SJSA1 (cell line): ENCODE measurements around the gene DYRK3. TPM values are rescaled to one million over a fixed set of nuclear protein-coding genes. Genes with fewer than 3 reads are reported as not detected.

ENCODE experiments used
- DNase-seq, 2 experiments: peaks; one replicate each; pipeline ENCODE4 v3.0.0-alpha.2; 2015 to 2020; ENCODE audit warnings: low spot score in 2 of 2, low read depth in 1 of 2
- H3K27ac ChIP-seq: fragments of 250-450 bp; sonication (Bioruptor Pico); 2 replicates; pipeline ENCODE4 v1.5.1; 2020; ENCODE audit warnings: mild to moderate bottlenecking, moderate library complexity
- H3K27me3 ChIP-seq: fragments of 250-450 bp; sonication (Bioruptor Pico); replicated peaks from 2 replicates; pipeline ENCODE4 v1.5.1; 2020; ENCODE audit warnings: mild to moderate bottlenecking, moderate library complexity
- H3K36me3 ChIP-seq: fragments of 250-450 bp; sonication (Bioruptor Pico); 2 replicates; pipeline ENCODE4 v1.5.1; 2020; ENCODE audit warnings: mild to moderate bottlenecking
- H3K4me1 ChIP-seq: fragments of 250-450 bp; sonication (Bioruptor Pico); replicated peaks from 2 replicates; pipeline ENCODE4 v1.6.1; 2021; ENCODE audit warnings: mild to moderate bottlenecking
- H3K4me3 ChIP-seq: fragments of 250-450 bp; sonication (Bioruptor Pico); 2 replicates; pipeline ENCODE4 v1.5.1; 2020; ENCODE audit warnings: mild to moderate bottlenecking
- H3K9me3 ChIP-seq: fragments of 250-450 bp; sonication (Bioruptor Pico); replicated peaks from 2 replicates; pipeline ENCODE4 v1.5.1; 2020; ENCODE audit warnings: mild to moderate bottlenecking
- total RNA-seq: library from RNA; depleted of rRNA; stranded (reverse); fragments of >200 nt; shearing (Covaris generic); gene quantifications from 2 replicates; pipeline ENCODE4 v1.2.3, GENCODE V29; 2014; rRNA removed

The DYRK3 gene
- 3.9 and 11.2 TPM in 2 replicates for total RNA-seq

DNA sequence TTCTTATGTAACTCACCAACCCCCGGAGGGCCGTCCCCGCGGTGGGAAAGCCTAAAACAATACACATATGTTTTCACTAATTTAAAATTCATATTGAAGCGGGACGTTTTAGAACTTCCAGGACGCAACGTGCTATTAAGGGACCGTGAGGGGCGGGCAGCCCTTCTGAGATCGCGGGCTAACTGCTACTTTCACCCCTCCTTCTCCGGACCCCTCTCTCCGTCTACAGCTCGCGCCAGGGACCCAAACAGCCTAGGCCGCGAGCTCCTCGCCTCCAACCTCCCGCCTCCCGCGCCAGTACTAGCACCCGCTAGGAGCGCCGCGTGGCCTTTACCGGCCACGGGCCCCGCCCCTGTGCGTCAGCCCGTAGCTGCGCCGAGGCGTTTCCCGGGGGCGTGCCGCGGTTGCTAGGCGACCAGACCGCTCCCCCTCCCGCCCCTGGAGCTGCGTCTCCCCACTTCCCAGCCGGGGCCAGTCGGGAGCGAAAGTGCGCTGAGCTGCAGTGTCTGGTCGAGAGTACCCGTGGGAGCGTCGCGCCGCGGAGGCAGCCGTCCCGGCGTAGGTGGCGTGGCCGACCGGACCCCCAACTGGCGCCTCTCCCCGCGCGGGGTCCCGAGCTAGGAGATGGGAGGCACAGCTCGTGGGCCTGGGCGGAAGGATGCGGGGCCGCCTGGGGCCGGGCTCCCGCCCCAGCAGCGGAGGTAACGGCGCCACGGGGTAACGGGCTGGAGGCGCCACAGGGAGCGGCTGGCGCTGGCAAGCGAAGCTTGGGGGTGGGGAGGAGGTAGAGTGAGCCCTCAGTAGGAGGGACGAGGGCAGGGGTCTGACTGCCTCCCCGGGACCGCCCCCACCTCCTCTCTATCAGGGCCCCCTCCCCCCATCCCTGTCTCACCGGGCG, at the start of gene DYRK3:
DYRK3 (plus strand) TSS at position 457 of the 898 bp plus-strand sequence; CDS start at position 625, 168 bp downstream.
- peak within 1 kb of the TSS; percentile 92 for H3K4me3 ChIP-seq
- DNase-seq: peak; percentile 91 to 95
- peaks cover 4% of the 10 kb centered on the region; the same call in 1 of the 2 replicates for H3K36me3 ChIP-seq
- H3K4me1 ChIP-seq: peaks cover 23% of the 10 kb centered on the region
- peak within 1 kb of the TSS; percentile 64 for H3K27ac ChIP-seq
- no peaks in the 10 kb centered on the region for H3K27me3 ChIP-seq
- no peaks in the 10 kb centered on the region for H3K9me3 ChIP-seq

DNA sequence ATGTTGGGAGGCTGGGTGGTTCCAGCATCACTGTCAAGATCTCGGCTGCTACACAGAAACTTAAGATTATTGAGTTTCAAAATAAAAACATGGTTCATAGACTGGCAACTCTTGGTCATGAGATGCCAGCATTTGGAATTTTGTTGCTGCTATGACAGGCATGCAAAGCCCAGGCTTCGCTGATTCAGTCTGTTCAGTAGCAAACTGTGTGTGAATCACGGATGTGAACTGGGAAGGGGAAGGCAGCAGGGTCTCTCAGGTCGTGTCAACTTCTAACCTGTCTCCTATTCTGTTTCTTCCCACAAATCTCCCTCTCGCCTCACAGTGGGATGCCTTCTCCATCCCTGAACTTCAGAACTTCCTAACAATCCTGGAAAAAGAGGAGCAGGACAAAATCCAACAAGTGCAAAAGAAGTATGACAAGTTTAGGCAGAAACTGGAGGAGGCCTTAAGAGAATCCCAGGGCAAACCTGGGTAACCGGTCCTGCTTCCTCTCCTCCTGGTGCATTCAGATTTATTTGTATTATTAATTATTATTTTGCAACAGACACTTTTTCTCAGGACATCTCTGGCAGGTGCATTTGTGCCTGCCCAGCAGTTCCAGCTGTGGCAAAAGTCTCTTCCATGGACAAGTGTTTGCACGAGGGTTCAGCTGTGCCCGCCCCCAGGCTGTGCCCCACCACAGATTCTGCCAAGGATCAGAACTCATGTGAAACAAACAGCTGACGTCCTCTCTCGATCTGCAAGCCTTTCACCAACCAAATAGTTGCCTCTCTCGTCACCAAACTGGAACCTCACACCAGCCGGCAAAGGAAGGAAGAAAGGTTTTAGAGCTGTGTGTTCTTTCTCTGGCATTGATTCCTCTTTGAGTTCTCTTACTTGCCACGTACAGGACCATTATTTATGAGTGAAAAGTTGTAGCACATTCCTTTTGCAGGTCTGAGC, 48.6 kb upstream of the DYRK3 start:
- H3K4me1 ChIP-seq: peaks cover 28% of the 10 kb centered on the region

DNA sequence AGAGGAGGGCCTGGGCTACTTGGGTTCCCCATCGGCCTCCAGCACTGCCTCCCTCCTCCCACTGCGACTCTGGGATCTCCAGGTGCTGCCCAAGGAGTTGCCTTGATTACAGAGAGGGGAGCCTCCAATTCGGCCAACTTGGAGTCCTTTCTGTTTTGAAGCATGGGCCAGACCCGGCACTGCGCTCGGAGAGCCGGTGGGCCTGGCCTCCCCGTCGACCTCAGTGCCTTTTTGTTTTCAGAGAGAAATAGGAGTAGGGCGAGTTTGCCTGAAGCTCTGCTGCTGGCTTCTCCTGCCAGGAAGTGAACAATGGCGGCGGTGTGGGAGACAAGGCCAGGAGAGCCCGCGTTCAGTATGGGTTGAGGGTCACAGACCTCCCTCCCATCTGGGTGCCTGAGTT, 47.4 kb upstream of the DYRK3 start:
- Histone ChIP-seq H3K27me3 (no peaks in the 10 kb centered on the region), H3K9me3 (no peaks in the 10 kb centered on the region), H3K4me3 (no peak overlapping the region), H3K4me1 (peaks cover 28% of the 10 kb centered on the region), H3K36me3 (peaks cover 26% of the 10 kb centered on the region), H3K27ac (no peak overlapping the region)
- DNase-seq: no peak

More for the DNA sequence above, 48.6 kb upstream of the DYRK3 start:
- no peak for DNase-seq
- Histone ChIP-seq H3K27me3 (no peaks in the 10 kb centered on the region), H3K36me3 (peaks cover 16% of the 10 kb centered on the region), H3K4me3 (no peak overlapping the region), H3K9me3 (no peaks in the 10 kb centered on the region), H3K27ac (no peak overlapping the region)

DNA sequence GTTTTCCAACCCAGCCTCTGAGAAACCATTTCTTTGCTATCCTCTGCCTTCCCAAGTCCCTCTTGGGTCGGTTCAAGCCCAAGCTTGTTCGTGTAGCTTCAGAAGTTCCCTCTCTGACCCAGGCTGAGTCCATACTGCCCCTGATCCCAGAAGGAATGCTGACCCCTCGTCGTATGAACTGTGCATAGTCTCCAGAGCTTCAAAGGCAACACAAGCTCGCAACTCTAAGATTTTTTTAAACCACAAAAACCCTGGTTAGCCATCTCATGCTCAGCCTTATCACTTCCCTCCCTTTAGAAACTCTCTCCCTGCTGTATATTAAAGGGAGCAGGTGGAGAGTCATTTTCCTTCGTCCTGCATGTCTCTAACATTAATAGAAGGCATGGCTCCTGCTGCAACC, 46.8 kb upstream of the DYRK3 start:
- H3K36me3 ChIP-seq: peaks cover 30% of the 10 kb centered on the region
- peak overlapping the region; percentile 18 for H3K27ac ChIP-seq
- H3K4me1 ChIP-seq: peaks cover 28% of the 10 kb centered on the region
- H3K27me3 ChIP-seq: no peaks in the 10 kb centered on the region
- H3K4me3 ChIP-seq: no peak overlapping the region
- DNase-seq: no peak
- no peaks in the 10 kb centered on the region for H3K9me3 ChIP-seq

DNA sequence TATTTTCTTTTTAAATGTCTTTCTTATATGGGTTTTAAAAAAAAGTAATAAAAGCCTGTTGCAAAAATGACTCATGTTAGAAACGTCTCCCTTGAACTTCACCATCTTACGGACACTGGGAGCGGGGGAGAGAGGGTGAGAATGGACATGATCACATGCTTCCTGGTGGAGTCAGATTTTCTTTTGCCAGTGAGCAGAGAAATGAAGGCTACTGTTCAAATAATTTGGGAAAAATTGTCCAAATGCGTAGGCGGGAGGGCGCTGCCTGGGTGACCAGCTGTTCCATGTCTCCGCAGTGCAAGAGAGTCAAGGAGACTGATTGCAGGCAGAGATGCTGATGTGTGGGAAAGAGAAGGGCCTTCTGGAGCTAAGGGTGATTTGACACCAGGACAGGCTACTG, 46.1 kb upstream of the DYRK3 start:
- H3K9me3 ChIP-seq: no peaks in the 10 kb centered on the region
- H3K4me1 ChIP-seq: peaks cover 28% of the 10 kb centered on the region
- H3K4me3 ChIP-seq: no peak overlapping the region
- peak overlapping the region; percentile 18 for H3K27ac ChIP-seq
- peaks cover 37% of the 10 kb centered on the region for H3K36me3 ChIP-seq
- H3K27me3 ChIP-seq: no peaks in the 10 kb centered on the region
- peak; percentile 76 to 81 for DNase-seq

DNA sequence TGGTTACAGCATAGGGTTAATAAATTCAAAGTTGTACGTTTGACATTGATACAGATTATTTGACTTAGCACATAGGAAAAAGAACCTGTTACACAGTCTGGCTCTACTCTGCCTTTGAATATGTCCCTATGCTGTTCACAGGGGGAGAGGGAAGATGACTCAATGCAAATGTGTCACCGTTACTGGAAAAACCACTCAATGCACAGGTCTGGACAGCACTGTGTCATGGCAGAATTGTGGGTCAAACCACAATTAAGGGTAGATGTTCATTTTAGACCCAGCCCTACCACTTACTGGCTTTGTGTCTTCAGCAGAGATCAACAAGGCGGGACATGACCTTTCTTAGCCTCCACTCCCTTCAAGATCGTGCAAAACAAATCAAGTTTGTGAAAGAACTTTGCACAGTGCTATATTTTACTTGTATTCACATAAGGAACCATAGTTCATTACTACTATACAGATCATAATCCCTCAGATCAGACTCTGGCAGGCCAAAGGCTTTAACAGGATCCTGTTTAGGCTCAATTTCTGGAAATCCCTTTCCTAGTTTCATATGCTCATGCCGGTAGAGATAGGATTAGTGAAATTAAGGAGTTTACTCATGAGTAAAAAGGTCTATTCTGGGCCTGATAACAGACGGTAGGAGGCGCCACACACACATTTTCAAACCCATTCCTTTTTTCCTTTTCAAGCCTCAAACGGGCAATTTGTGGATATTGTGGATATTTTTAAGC, 45.1 kb upstream of the DYRK3 start:
- no peaks in the 10 kb centered on the region for H3K27me3 ChIP-seq
- peak overlapping the region; percentile 22 for H3K27ac ChIP-seq
- peaks cover 47% of the 10 kb centered on the region for H3K36me3 ChIP-seq
- no peak overlapping the region for H3K4me3 ChIP-seq
- H3K9me3 ChIP-seq: no peaks in the 10 kb centered on the region
- DNase-seq: peak in 1 of 2 experiments; percentile 52
- H3K4me1 ChIP-seq: peaks cover 28% of the 10 kb centered on the region

DNA sequence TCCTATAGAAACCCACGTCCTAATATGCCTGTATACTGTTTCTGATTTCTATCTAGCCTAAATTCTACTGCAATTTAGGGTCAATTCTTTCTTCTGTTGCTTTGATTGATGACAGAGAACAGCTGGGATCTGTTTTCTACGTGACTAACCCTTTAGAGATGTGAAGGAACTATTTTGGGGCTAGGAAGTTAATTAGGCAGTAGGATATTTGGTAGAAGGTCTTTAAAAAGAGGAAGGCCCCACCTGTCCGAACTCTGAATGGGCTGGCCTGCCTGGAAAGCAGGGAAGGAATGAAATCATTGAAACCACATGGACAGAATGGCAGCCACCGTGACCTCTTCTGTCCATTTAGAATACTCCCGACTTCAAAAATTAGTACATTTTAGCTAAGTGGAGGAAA, 44.1 kb upstream of the DYRK3 start:
- Histone ChIP-seq H3K36me3 (peaks cover 56% of the 10 kb centered on the region), H3K27me3 (no peaks in the 10 kb centered on the region), H3K27ac (no peak overlapping the region), H3K4me1 (peaks cover 28% of the 10 kb centered on the region), H3K4me3 (no peak overlapping the region), H3K9me3 (no peaks in the 10 kb centered on the region)
- DNase-seq: no peak

DNA sequence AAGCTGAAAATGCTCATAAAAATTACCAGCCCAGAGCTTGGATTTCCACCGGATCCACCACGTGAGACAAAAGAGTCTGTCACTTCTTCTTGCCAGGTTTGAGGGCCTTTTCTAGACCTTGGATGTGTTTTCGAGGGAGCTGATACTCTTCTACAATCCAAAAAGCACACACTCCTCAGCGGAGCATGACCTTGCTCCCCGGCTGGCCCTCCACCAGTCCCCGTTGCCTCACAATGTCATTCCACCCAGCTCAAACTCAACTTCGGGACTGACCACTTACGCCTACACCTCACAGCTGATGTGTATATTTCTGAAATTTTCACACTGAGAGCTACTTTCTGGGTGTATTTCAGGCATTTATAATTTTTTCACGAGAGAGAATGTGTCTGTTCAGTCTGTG, 43.6 kb upstream of the DYRK3 start:
- Histone ChIP-seq H3K27me3 (no peaks in the 10 kb centered on the region), H3K4me1 (peaks cover 28% of the 10 kb centered on the region), H3K27ac (no peak overlapping the region), H3K36me3 (peaks cover 58% of the 10 kb centered on the region), H3K4me3 (no peak overlapping the region), H3K9me3 (no peaks in the 10 kb centered on the region)
- no peak for DNase-seq

DNA sequence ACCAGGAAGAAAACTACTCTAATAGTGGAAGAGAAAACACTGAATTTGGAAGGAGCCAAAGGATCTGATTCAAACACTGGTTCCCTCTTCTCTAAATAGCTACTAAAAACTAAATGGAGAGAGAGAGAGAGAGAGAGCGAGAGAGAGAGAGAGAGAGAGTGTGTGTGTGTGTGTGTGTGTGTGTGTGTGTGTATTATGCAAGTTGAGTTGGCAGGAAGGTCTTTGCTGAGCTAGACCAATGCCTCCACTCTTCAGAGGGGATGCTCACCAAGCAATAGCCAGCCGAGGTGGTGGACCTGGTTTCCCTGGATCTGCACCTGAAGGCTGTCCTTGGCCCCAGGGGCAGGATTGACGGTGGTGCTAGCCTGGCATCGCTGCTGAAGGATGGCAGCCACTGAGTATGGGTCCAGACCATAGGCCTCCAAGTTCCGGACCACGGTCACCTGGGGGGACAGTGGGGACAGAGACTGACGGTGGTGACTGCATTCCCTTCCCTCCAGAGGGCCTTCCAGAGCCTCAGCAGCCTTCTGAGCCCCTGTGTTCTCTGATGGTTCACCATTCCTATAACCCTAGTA, 41.9 kb upstream of the DYRK3 start:
- Histone ChIP-seq H3K4me3 (no peak overlapping the region), H3K27me3 (no peaks in the 10 kb centered on the region), H3K9me3 (no peaks in the 10 kb centered on the region), H3K36me3 (peaks cover 73% of the 10 kb centered on the region), H3K27ac (no peak overlapping the region), H3K4me1 (peaks cover 27% of the 10 kb centered on the region)
- DNase-seq: no peak

DNA sequence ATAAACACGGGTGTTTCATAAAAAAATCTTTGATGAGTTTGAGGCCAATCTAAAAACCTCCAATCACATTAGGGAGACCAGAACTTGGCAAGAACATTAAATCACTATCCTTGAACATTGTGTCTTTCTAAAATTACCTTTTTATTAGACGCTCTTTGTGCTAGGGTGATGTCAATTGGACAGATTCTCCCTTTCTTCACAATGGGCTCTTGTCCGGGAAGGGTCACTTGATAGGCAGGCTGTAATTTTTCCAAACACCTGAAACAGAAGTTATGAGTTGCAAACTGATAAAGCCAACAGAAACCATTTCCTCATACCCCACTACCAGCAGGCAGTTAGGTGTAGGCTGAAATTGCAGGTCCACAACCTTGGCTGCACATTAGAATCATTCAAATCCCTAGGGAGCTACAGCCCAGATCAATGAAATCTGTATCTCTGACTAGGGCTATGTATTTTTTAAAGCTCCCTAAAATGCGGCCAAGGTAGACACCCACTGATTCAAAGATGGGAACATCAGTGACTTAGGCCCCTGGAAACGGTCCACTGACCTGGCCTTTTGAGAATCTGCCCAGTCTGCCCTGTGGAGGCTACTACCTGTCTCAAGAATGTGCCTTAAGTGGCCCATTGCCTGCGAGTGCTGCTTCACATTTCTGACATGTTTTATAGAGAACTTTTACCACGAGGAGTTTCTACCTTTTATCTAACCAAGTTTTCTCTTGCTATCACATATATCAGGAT, 39.6 kb upstream of the DYRK3 start:
- no peak overlapping the region for H3K27ac ChIP-seq
- H3K4me3 ChIP-seq: no peak overlapping the region
- no peak for DNase-seq
- H3K9me3 ChIP-seq: no peaks in the 10 kb centered on the region
- peaks cover 4% of the 10 kb centered on the region for H3K4me1 ChIP-seq
- peaks cover 89% of the 10 kb centered on the region for H3K36me3 ChIP-seq
- no peaks in the 10 kb centered on the region for H3K27me3 ChIP-seq

DNA sequence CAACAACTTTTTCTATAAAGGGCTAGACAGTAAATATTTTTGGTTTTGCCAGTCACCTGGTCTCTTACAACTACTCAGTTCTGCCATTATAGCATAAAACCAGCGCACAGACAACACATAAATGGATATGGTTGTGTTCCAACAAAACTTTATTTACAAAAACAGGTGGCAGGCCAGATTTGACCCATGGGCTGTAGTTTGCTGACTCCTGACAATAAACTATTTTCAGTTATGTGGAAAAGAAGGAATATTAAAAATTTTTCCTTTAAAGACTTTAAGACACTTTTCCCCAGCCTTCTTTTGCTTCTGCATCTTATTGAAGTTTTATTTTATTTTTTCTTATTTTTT, 39.0 kb upstream of the DYRK3 start:
- no peak for DNase-seq
- H3K4me1 ChIP-seq: no peaks in the 10 kb centered on the region
- H3K27ac ChIP-seq: no peak overlapping the region
- H3K4me3 ChIP-seq: no peak overlapping the region
- peaks cover 89% of the 10 kb centered on the region for H3K36me3 ChIP-seq
- H3K9me3 ChIP-seq: no peaks in the 10 kb centered on the region
- H3K27me3 ChIP-seq: no peaks in the 10 kb centered on the region

DNA sequence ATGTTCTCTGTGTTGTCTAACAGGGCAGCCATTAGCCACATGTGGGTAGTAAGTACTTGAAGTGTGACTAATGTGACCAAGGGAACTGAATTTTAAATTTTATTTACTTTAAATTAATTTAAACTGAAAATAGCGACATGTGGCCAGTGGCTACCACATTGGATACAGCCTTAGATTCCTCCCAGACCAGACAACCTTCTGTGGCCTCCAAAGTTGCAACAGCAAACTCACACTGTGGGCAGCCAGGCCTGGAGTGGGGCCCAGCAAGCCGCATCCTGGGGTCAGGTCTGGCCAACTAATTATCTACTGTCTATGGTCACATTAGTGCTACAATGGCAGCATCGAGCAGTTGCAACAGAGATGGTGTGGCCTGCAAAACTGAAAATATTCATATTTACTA, 34.8 kb upstream of the DYRK3 start:
- Histone ChIP-seq H3K36me3 (peaks cover 91% of the 10 kb centered on the region), H3K4me3 (no peak overlapping the region), H3K27ac (no peak overlapping the region), H3K27me3 (no peaks in the 10 kb centered on the region), H3K9me3 (no peaks in the 10 kb centered on the region), H3K4me1 (no peaks in the 10 kb centered on the region)
- no peak for DNase-seq
